GM18519 (cell line): ENCODE data around the gene VSTM4.

Source experiments
- ATAC-seq: cut with Tn5 transposase; IDR thresholded peaks from one replicate; pipeline ENCODE4 v1.9.1; 2021; ENCODE audit warnings: mild to moderate bottlenecking, moderate library complexity; ENCODE audit not compliant: unreplicated experiment, low FRiP score

The VSTM4 gene

GRCh38 chr10:49096890-49097445 is 18.4 kb downstream of the VSTM4 start:
- no peak for ATAC-seq

GRCh38 chr10:49094646-49095045 is 20.7 kb downstream of the VSTM4 start:
- ATAC-seq, result no peak

GRCh38 chr10:49093922-49094321 is 21.4 kb downstream of the VSTM4 start:
- no peak for ATAC-seq

- no peak for ATAC-seq
These were observed 22.8 kb downstream of the VSTM4 start for GRCh38 chr10:49092477-49092876.

- ATAC-seq, result no peak
These were observed 23.7 kb downstream of the VSTM4 start for GRCh38 chr10:49091450-49092210.

- no peak for ATAC-seq
These were observed 24.5 kb downstream of the VSTM4 start for GRCh38 chr10:49090696-49091380.

GRCh38 chr10:49090189-49090575 is 25.1 kb downstream of the VSTM4 start:
- ATAC-seq, result no peak

- no peak for ATAC-seq
These were observed 25.6 kb downstream of the VSTM4 start for GRCh38 chr10:49089557-49090188.

- ATAC-seq, result no peak
These were observed 26.2 kb downstream of the VSTM4 start for GRCh38 chr10:49089152-49089551.

GRCh38 chr10:49086889-49087288 is 28.4 kb downstream of the VSTM4 start:
- ATAC-seq, result no peak

GRCh38 chr10:49083261-49083660 is 32.1 kb downstream of the VSTM4 start:
- no peak for ATAC-seq

GRCh38 chr10:49082766-49083165 is 32.6 kb downstream of the VSTM4 start:
- ATAC-seq, result no peak

- no peak for ATAC-seq
These were observed 33.6 kb downstream of the VSTM4 start for GRCh38 chr10:49081547-49082275.

- no peak for ATAC-seq
These were observed 34.4 kb downstream of the VSTM4 start for GRCh38 chr10:49080965-49081364.

- no peak for ATAC-seq
These were observed 35.3 kb downstream of the VSTM4 start for GRCh38 chr10:49080071-49080470.

GRCh38 chr10:49079499-49079898 is 35.8 kb downstream of the VSTM4 start:
- no peak for ATAC-seq

- ATAC-seq, result no peak
These were observed 36.2 kb downstream of the VSTM4 start for GRCh38 chr10:49079072-49079471.

- ATAC-seq, result no peak
These were observed 36.9 kb downstream of the VSTM4 start for GRCh38 chr10:49078433-49078832.

- ATAC-seq, result no peak
These were observed 38.4 kb downstream of the VSTM4 start for GRCh38 chr10:49076741-49077521.

- no peak for ATAC-seq
These were observed 39.0 kb downstream of the VSTM4 start for GRCh38 chr10:49076319-49076718.
